Right atrium auricular region (tissue), 2 donors: Measurements from ENCODE around the gene PSMA6. TPM values are rescaled to one million over a fixed set of nuclear protein-coding genes. Genes with fewer than 3 reads are reported as not detected.
"Not testable (repeated sequence)": the region's sequence is repeated elsewhere in the genome, so short reads cannot be mapped to it uniquely, and the experiment has no call there.

Source experiments
- DNase-seq: peaks from one replicate; pipeline ENCODE4 v3.0.0-alpha.2; 2019; ENCODE audit warnings: low spot score
- H3K27ac ChIP-seq, 2 donors: fragments of 200-600 bp; sonication (generic); 1 replicate in 1 of 2; 2 replicates in 1 of 2; pipeline ENCODE4 v1.5.1; 2016 to 2019
- H3K27me3 ChIP-seq, 2 donors: fragments of 200-600 bp; sonication (generic); one replicate each; pipeline versions ENCODE4 v1.5.1 to v1.6.0; 2017 to 2019
- H3K36me3 ChIP-seq: fragments of 200-600 bp; sonication (generic); one replicate; pipeline ENCODE4 v1.5.1; 2016
- H3K4me1 ChIP-seq, 2 donors: fragments of 200-600 bp; sonication (generic); one replicate each; pipeline versions ENCODE4 v1.5.1 to v1.6.0; 2017 to 2019
- H3K4me3 ChIP-seq, 2 donors: fragments of 200-600 bp; sonication (generic); 1 replicate in 1 of 2; 2 replicates in 1 of 2; pipeline ENCODE4 v1.5.1; 2017 to 2019; ENCODE audit warnings: mild to moderate bottlenecking in 1 of 2, moderate library complexity in 1 of 2
- H3K9me3 ChIP-seq, 2 donors: fragments of 200-600 bp; sonication (generic); one replicate each; pipeline ENCODE4 v1.5.1; 2019
- CTCF ChIP-seq, 2 donors: fragments of 200-600 bp; sonication (generic); IDR thresholded peaks; one replicate each; pipeline ENCODE4 v1.5.1; 2019; ENCODE audit warnings: antibody characterized with exemption in 2 of 2
- total RNA-seq, 2 donors: library from RNA; depleted of rRNA; stranded (reverse); fragments of >200 nt; gene quantifications; one replicate each; pipeline ENCODE4 v1.1.0, GENCODE V29; 2016

Gene PSMA6
- total RNA-seq, 2 donors from 2014 or later, result 143 to 191 TPM

DNA sequence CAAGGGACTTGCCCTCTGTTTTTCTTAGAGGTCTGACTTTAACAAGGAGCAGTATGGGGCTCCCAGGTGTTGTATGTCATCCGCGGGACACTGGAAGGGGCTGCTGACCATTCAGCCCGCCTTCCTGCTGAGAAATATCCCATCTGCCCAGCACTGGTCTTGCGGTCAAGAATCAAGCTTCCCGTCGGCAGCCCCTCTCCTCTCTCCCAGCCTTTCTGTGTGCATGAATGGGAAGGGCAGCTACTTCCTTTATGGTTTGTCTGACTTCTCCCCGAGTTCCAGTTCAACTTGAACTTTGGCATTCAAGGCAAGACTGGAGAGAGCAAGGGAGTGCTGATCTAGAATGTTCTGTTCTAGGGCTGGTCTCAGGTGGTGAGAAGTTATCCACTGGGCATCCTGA, 51.5 kb downstream of the PSMA6 start:
- no peak for DNase-seq
- H3K27me3 ChIP-seq, result no peaks in the 10 kb centered on the region
- TF ChIP-seq CTCF (IDR thresholded peaks at IDR 0.05), result no peak
- H3K4me1 ChIP-seq, result peaks cover 0 to 49% of the 10 kb centered on the region in 2 donors
- no peaks in the 10 kb centered on the region for H3K36me3 ChIP-seq
- H3K4me3 ChIP-seq, result no peak overlapping the region
- no peaks in the 10 kb centered on the region for H3K9me3 ChIP-seq
- H3K27ac ChIP-seq, result peak overlapping the region in 1 of 2 donors; percentile 14

DNA sequence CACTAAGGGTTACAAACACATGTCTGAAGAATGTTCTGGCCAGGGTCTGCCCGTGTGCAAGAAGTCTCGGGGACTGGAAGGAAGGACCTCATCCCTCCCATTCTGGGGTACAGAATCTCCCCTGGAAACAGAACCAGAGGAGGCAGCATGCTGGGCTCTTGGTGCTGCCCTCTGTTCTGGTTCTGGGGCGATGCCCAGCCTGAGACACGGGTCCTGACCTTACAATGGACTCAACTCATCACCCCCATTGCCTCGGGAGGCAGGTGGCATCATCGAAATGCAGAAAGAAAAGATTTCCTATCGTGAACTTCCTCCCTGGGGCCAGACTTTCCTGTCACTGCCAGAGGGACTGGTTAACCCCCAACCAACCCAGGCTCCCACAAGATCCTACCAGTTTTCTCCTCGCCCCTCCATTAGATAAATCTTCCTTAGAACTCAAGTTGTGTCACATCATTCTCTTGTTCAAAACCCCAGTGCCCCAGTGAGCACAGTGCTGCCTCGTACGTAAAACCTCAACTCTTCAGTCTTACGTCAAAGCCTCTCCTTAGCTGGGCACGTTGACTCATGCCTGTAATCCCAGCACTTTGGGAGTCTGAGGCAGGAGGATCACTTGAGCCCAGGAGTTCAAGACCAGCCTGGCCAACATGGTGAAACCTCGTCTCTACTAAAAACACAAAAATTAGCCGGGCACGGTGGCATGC, 52.1 kb downstream of the PSMA6 start:
- H3K9me3 ChIP-seq, result no peaks in the 10 kb centered on the region
- H3K27me3 ChIP-seq, result no peaks in the 10 kb centered on the region
- H3K27ac ChIP-seq, result peak overlapping the region in 1 of 2 donors; percentile 14
- H3K4me3 ChIP-seq, result no peak overlapping the region
- peaks cover 0 to 49% of the 10 kb centered on the region in 2 donors for H3K4me1 ChIP-seq
- no peaks in the 10 kb centered on the region for H3K36me3 ChIP-seq
- DNase-seq, result no peak
- TF ChIP-seq CTCF (IDR thresholded peaks at IDR 0.05), result no peak

GRCh38 chr14:35346738-35347322, 54.6 kb downstream of the PSMA6 start:
- Histone ChIP-seq H3K9me3 (no peaks in the 10 kb centered on the region), H3K36me3 (no peaks in the 10 kb centered on the region), H3K27ac (no peak overlapping the region), H3K4me1 (peaks cover 0 to 27% of the 10 kb centered on the region in 2 donors), H3K4me3 (no peak overlapping the region), H3K27me3 (no peaks in the 10 kb centered on the region)
- TF ChIP-seq CTCF (IDR thresholded peaks at IDR 0.05), result no peak
- no peak for DNase-seq

DNA sequence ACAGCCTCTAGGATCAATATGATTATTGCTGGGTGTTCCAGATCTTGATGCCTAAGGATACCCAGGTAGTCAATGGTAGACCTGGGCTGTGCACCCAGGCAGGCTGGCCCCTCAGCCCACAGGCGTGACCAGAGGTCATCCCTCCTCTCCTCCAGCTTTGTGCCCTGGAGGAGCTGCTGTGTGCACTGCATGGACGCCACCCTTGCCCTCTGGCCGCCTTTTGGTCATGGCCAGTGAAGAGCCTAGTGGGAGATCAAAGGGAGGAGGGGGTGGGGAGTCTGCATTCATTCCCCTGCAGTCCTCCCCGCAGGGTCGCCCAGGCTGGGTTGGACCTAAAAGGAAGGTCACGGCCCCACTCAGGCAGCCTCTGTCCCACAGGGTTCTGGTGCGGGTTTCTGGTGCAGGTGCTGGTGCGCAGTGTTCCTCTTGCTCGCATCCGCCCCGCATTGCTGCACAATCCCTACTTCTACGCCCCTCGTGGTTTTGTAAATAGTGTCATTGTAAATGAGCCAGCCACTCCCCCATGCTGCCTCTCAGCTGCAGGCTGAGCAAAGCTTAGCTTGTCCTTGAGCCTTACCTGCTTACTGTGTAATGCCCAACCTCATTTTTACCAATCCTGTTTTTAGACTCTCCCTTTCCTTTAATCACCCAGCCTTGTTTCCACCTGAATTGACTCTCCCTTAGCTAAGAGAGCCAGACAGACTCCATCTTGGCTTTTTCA, 55.3 kb downstream of the PSMA6 start:
- TF ChIP-seq CTCF (IDR thresholded peaks at IDR 0.05), result no peak
- no peak for DNase-seq
- H3K27me3 ChIP-seq, result no peaks in the 10 kb centered on the region
- H3K4me1 ChIP-seq, result peaks cover 0 to 27% of the 10 kb centered on the region in 2 donors
- no peak overlapping the region for H3K27ac ChIP-seq
- no peaks in the 10 kb centered on the region for H3K9me3 ChIP-seq
- H3K36me3 ChIP-seq, result no peaks in the 10 kb centered on the region
- H3K4me3 ChIP-seq, result no peak overlapping the region

DNA sequence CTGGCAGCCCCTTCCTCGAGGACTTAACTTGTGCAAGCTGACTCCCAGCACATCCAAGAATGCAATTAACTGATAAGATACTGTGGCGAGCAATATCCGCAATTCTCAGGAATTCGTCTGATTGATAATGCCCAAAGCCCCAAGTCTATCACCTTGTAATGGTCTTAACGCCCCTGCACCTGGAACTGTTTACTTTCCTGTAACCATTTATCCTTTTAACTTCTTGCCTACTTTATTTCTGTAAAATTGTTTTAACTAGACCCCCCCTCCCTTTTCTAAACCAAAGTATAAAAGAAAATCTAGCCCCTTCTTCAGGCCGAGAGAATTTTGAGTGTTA, 55.8 kb downstream of the PSMA6 start:
- not testable (repeated sequence) for H3K27ac ChIP-seq, H3K36me3 ChIP-seq, DNase-seq, H3K4me3 ChIP-seq, H3K9me3 ChIP-seq, H3K27me3 ChIP-seq
- H3K4me1 ChIP-seq, result peaks cover 0 to 27% of the 10 kb centered on the region in 2 donors
